ENCODE data around the gene CHST7.
"Not testable (repeated sequence)": the region's sequence is repeated elsewhere in the genome, so short reads cannot be mapped to it uniquely, and the experiment has no call there.

GRCh38 chrX:46529740-46530403 is 43.7 kb upstream of the CHST7 start:
- TF ChIP-seq, protein P1, sequence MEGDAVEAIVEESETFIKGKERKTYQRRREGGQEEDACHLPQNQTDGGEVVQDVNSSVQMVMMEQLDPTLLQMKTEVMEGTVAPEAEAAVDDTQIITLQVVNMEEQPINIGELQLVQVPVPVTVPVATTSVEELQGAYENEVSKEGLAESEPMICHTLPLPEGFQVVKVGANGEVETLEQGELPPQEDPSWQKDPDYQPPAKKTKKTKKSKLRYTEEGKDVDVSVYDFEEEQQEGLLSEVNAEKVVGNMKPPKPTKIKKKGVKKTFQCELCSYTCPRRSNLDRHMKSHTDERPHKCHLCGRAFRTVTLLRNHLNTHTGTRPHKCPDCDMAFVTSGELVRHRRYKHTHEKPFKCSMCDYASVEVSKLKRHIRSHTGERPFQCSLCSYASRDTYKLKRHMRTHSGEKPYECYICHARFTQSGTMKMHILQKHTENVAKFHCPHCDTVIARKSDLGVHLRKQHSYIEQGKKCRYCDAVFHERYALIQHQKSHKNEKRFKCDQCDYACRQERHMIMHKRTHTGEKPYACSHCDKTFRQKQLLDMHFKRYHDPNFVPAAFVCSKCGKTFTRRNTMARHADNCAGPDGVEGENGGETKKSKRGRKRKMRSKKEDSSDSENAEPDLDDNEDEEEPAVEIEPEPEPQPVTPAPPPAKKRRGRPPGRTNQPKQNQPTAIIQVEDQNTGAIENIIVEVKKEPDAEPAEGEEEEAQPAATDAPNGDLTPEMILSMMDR (conservative IDR thresholded peaks at IDR 0.05; ENCODE audit: low read depth in 2 of 2): not testable (repeated sequence)
- TF ChIP-seq POLR2AphosphoS5 (IDR thresholded peaks at IDR 0.05; ENCODE audit: low read depth); CREB1 (CRISPR knock-in tag; IDR thresholded peaks at IDR 0.05; ENCODE audit: low read depth): not testable (repeated sequence)
